Measurements from ENCODE around the gene SLC35F6. TPM values are rescaled to one million over a fixed set of nuclear protein-coding genes. Genes with fewer than 3 reads are reported as not detected.

SLC35F6 gene
- total RNA-seq, result 13.3 and 15.2 TPM in 2 replicates
- 6.8 TPM for total RNA-seq (2013)
- polyA plus RNA-seq, result 7.7 and 10.4 TPM in 2 replicates
- 14.1 and 16.5 TPM in 2 replicates for polyA minus RNA-seq

- intact Hi-C loops (cut with micrococcal nuclease), result loop anchor here (1.0 kb wide), 1 partner anchor 21 kb away; no protein-coding TSS in a partner anchor
- peak within 1 kb of the TSS; percentile 62 to 84 for H3K27ac ChIP-seq (ENCODE audit: low read length in 2 of 2)
Measured at GRCh38 chr2:26764078-26764887, at the start of gene SLC35F6. Gene SLC35F6 (plus strand): TSS chr2:26764284. CDS start chr2:26764350, 66 bp downstream.

More at GRCh38 chr2:26764078-26764887, at the start of gene SLC35F6:
- Histone ChIP-seq H3K4me2 (replicated peaks; ENCODE audit: low read depth, low read length, poor library complexity, severe bottlenecking) (peak within 1 kb of the TSS; percentile 92), H3K36me3 (replicated peaks in 1 of 2; ENCODE audit: control extremely low read depth in 1 of 2, control insufficient read depth in 1 of 2, extremely low read depth in 1 of 2, insufficient read depth in 2 of 2, low read length in 1 of 2) (no peaks in the 10 kb centered on the region), H3K27me3 (replicated peaks in 1 of 4; ENCODE audit: control extremely low read depth in 1 of 4, control insufficient read depth in 3 of 4, insufficient read depth in 4 of 4, low read length in 3 of 4) (no peaks in the 10 kb centered on the region), H3K4me1 (ENCODE audit: control insufficient read depth in 2 of 2, insufficient read depth in 2 of 2, low read length in 2 of 2) (peaks cover 14 to 25% of the 10 kb centered on the region in 2 donors), H3K4me3 (ENCODE audit: control extremely low read depth in 1 of 5, extremely low read depth in 1 of 5, insufficient read depth in 1 of 5, low read depth in 2 of 5, low read length in 4 of 5) (peak within 1 kb of the TSS; percentile 78 to 98 (median 89)), H3K79me2 (ENCODE audit: control insufficient read depth, insufficient read depth, low read length) (peaks cover 31% of the 10 kb centered on the region), H4K20me1 (ENCODE audit: control insufficient read depth, insufficient read depth, low read length, poor library complexity, severe bottlenecking) (peaks cover 3% of the 10 kb centered on the region), H2AFZ (ENCODE audit: insufficient read depth, low read depth, low read length, poor library complexity, severe bottlenecking) (peak within 1 kb of the TSS; percentile 96), H3K9me3 (ENCODE audit: control extremely low read depth in 1 of 3, control insufficient read depth in 2 of 3, insufficient read depth in 1 of 3, low read length in 2 of 3) (no peaks in the 10 kb centered on the region), H3K9ac (ENCODE audit: low read length) (peak within 1 kb of the TSS; percentile 98)
- ATAC-seq (ENCODE audit: low read depth) (peak; percentile 98), DNase-seq (peak; percentile 89)
- Mint-ChIP-seq H3K4me1 (peaks cover 22% of the 10 kb centered on the region), H3K4me3 (peak within 1 kb of the TSS; percentile 82), H3K27ac (peak within 1 kb of the TSS; percentile 82), H3K9me3 (ENCODE audit: insufficient read depth) (no peaks in the 10 kb centered on the region), H3K27me3 (no peaks in the 10 kb centered on the region)
- TF ChIP-seq CTCF (IDR thresholded peaks at IDR 0.05), result no peak
- TF ChIP-seq EZH2 (IDR thresholded peaks at IDR 0.05; ENCODE audit: borderline replicate concordance, insufficient read depth, low read depth, low read length, poor library complexity, severe bottlenecking), result no peak
- WGBS (ENCODE audit: insufficient coverage), result 2% methylated on average over 67 of the region's 68 CpGs
- ChIA-PET POLR2A (interaction anchor here (0.7 kb wide), 1 partner anchor 274 kb away, joined by 3 read pairs; no protein-coding TSS in a partner anchor), CTCF (no interaction called here)

All from B cell (primary cell).